GM18870 (cell line): Measurements from ENCODE around the gene TEAD3.
"Not testable (repeated sequence)": the region's sequence is repeated elsewhere in the genome, so short reads cannot be mapped to it uniquely, and the experiment has no call there.

Experiments used
- ATAC-seq: cut with Tn5 transposase; IDR thresholded peaks from one replicate; pipeline ENCODE4 v1.9.1; 2021; ENCODE audit warnings: moderate library complexity; ENCODE audit not compliant: unreplicated experiment

Gene TEAD3

DNA sequence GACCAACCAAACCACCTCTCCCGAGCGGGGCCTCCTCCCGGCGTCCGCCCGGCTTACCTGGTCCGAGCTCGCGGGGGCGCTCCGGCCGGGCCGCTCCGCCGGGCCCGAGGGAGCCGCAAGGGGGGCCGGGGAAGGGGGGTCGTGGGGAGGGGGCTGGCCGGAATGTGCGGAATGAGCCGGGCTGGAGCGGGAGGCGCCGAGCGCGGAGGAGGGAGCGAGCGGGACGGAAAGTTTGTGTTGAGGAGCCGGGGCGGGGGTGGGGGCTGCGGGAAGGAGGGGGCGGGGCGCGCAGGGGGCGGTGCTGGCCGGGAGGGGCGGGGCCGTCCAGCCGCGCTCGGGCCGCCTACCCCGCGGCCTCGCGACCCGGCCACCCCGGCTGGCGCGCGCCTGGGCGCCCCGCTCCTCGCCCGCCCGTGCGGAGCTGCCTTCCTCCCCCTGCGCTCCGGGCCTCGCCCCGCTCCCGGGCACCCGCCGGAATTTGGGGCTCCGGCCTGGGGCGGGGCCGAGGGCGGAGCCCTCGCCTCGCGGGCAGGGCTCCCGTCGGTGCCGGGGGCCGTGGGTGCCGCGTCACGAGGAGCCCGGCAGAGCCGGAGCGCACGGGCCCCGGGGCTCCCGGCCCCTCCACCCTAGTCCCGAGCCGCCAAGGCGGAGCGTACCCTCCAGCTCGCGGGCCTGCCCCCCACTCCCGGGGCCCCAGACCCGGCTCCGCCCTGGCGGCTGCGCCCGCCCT lies at the start of gene TEAD3:
Gene TEAD3 (minus strand): TSS at position 239 of the 730 bp plus-strand sequence.
- ATAC-seq = no peak

DNA sequence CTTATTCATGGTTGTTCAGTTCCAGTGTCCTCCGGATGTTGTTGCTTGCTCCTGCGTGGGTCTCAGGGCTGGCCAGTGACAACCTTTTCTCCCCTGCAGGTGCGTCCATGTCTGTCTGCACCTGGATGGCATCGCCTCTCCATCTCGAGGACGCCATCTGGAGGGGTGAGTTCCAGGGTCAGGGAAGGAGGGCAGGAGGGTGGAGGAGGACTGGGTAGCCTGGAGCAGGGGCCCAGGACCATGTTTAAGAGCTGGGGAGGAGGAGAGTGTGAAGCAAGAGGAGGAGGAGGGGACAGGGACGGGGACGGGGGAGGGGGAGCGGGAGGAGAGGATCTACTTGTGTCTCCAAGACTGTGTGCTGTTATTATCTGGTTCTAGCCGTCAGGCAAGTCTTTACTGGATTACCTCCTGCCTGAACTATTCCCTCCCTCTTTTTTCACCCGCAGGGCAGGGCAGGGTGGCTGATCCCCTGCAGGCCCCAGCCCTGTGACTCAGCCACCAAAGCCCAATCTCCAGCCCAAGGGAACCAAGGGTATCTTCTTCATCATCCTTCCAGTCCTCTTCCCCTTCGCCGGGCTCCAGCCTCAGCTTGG lies 48.0 kb upstream of the TEAD3 start:
- ATAC-seq = no peak

DNA sequence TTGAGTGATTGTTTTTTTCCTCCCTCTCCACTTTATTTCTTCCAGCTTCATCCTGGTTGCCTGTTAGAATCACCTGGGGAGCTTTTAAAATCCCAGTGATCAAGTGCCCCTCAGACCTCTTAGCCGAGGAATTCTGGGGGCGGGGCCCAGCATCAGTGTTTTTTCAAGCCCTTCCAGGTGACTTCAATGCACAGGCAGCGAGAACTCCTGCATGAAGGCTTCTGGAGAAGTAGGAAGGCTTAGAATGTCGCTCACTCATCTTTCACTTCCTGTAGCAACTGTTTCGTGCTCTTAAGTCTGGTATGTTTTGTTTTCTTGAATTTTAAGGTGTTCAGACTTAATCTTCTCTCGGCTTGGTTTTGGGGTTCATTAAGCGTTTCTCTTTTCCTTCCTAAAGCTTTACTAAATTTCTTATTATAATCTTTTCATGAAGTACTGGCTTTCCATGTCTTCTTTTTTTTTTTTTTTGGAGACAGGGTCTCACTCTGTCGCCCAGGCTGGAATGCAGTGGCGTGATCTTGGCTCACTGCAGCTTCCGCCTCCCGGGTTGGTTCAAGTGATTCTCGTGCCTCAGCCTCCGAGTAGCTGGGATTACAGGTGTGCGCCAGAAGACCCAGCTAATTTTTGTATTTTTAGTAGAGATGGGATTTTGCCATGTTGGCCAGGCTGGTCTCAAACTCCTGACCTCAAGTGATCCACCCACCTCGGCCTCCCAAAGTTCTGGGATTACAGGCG lies 46.7 kb upstream of the TEAD3 start:
- ATAC-seq = no peak

DNA sequence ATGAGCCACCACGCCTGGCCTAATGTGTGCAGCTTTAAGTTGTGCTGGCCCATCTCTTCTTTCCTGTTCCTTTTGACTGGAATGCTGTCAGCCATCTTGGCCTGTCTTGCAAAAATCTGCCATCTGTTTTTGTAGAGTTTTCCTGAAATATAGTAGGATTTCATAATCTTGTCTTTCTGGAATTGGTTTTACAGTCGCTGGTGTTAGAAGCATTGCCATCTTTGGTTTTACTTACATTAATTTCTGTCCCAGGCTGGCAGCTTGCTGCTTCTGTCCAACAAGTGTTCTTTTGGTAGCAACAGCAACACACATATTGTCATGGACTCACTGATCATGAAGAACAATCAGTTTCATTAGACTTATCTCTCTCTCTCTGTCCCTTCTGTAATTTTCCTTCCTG lies 45.0 kb upstream of the TEAD3 start:
- no peak for ATAC-seq

DNA sequence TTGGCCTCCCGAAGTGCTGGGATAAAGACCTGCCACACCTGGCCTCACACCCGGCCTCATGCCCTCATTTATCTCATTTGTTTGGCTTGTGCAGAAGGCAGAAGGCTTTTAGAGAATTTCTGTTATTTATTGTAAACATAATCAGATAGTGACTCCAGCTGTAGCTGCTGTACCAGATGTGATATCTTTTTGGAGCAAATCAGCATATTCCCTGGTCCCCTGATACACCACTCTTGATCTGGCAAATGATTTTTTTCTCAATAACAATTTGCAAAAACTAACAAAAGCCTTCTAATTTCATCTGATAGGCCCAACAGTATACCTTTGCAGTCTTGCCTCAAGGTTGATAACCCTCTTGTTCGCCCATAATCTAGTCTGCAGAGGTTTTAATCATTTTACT lies 42.3 kb upstream of the TEAD3 start:
- ATAC-seq = no peak

DNA sequence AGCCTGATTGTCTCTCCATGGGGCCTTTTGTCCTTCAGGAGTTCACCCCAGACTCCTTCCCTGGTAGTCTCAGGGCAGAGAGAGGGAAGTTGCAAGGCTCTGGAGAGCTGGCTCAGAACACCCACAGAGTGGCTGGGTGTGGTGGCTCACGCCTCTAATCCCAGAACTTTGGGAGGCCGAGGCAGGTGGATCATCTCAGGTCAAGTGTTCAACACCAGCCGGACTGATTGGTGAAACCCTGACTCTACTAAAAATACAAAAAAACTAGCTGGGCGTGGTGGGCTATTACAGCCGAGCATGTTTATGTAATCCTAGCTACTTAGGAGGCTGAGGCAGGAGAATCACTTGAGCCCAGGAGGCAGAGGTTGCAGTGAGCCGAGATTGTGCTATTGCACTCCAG lies 39.0 kb upstream of the TEAD3 start:
- not testable (repeated sequence) for ATAC-seq

DNA sequence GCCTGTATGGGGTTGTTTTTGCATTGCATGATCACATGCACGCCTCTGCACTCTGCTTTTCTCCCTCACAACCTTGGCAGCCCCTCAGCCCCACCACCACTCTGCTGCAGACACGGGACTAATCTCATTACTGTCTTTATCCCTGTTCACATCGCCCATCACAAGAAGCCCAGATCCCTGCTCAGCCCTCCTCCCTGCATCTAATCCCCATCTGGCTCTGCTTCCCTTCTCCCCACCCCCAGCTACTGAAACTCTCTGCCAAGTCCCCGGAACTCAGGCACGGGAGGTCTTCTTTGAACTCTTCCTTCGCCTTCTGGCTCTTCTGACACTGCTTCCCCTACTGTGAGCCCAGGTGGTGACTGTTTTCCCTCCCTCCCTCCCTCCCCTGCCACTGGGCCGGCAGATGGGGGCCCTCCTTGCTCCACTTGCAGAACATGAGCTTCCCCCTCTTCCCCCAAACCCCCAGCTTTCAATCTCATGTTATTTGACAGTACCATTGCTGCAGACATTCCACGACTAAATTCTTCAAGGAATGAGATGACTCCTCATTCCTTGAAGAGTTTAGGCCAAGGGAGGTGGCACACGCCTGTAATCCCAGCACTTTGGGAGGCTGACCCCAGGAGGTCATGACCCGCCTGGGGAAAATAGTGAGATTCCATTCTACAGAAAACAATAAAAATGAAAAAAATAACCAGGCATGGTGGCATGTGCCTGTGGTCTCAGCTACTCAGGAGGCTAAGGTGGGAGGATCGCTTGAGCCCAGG lies 37.7 kb upstream of the TEAD3 start:
- ATAC-seq = no peak

DNA sequence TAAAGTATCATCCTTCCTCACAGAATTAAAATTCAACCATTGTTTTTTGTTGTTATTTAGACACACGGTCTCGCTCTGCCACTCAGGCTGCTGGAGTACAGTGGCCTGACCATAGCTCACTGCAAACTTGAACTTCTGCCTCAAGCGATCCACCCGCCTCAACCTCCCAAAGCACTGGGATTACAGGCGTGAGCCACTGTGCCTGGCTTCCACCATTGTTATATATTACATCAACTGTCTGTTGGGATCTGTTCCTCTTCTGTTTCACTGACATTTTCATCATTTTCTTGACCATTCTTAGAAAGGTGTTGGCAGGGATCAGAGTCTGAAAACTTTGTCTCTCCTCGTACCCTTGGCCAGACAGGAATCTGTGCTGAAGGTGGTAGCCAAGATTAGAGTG lies 37.1 kb upstream of the TEAD3 start:
- no peak for ATAC-seq

DNA sequence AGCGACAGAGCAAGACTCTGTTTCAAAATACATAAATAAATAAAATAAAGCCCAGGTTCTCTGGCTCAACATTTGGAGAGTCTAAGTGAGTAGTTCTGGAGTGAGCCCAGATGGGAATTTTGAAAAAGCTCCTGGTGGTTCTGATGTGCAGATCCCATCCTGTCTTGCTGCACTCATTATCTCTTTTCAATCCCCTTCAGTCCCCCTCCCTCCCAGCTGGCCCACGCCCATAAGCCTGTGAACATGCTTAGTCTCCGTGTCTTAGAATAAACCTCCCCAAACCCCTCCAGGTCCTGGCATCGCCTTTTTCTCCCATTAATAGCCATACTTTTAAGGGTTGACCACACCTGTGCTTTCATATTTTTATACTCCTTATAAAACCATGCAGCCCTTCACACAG lies 35.2 kb upstream of the TEAD3 start:
- no peak for ATAC-seq

DNA sequence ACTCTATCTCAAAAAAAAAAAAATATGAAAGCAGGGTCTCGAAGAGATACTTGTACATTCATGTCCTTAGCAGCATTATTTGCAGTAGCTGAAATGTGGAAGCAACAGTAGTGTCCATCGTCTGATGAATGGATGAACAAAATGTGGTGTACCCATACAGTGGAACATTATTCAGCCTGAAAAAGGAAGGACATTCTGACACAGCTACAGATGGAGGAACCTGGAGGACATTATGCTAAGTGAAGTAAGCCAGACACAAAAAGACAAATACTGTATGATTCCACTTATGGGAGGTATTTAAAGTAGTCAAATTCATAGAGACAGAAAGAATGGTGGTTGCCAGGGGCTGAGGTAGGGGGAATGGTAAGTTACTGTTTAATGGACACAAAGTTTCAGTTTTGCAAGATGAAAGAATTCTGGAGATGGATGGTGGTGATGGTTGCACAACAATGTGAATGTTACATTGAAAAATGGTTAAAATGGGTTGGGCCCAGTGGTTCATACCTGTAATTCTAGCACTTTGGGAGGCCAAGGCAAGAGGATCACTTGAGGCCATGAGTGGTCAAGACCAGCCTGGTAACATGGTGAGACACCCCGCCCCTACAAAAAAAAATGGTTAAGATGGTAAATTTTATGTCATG lies 27.6 kb upstream of the TEAD3 start:
- no peak for ATAC-seq

DNA sequence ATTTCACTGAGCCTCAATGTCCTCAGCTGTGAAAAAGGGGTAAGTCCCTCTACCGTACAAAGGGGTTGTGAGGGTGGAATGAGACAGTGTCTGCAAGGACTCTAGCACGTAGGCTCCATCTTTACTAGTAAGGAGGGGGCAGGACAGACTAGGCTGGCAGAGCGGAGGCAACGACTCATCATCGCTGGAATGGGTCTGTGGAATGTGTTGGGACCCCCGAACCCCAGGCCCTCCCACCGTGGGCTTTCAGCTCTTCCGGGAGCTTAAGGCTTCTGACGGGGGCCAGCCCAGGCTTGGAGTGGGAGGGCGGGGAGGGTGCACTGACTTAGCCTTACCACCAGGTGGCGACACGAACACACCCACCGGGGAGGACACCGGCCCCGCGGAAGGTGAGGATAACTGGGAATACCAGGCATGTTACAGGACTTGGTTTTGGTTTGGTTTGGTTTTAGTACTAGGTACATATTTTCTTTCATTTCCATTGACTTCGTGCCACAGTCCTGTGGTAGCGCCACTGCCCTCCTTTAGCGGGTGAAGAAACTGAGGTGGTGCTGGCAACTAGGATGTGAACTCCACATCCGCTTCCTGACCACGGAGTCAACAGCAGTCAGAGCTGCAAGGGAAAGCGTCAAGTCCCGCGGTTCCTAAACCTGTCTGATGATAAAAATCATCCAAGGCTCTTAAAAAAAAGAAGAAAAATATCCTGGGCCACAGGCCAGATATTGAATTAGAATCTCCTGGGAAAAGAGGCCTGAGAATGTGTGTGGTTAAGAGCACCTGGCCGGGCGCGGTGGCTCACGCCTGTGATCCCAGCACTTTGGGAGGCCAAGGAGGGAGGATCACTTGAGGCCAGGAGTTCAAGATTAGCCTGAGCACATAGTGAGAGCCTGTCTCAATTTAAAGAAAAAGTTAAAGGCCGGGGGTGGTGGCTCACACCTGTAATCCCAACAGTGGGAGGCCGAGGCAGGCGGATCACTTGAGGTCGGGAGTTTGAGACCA lies 26.1 kb upstream of the TEAD3 start:
- no peak for ATAC-seq

DNA sequence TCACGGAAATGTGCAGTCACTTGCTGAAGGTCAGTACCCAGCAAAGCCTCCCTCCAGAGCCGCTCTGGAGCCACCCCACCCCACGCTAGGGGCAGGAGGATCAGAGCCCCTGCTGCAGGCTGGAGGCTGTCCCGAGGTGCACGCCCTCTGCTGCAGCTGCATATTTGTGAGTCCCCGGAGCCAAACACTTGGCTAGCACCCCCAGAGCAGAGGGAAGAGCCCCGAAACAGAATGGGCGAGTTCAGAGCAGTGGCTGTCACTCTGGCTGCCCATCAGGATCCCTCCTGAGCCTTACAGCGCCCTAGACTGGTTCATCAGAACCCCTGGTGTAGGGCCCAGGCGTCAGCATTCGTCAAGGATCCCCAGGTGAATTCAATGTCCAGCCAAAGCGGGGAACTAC lies 25.3 kb upstream of the TEAD3 start:
- no peak for ATAC-seq

DNA sequence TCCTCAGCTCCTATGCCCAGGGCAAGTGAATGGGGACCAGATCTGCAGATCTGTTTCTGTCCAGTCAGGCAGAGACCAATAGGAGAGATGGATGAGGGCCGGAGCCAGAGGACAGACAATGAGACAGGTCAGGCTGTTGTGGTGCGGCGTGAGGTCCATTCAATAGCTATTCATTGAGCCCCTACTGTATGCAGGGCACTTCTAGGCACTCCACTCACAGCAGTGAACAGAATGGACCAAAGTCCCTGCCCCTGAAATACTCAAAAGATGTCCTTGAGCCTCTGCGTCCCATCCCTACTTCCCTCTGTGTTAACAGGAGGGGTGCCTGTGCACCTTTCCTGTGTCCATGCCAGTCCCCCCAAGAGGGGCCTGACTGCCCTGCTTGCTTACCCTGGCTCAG lies 24.4 kb upstream of the TEAD3 start:
- no peak for ATAC-seq

DNA sequence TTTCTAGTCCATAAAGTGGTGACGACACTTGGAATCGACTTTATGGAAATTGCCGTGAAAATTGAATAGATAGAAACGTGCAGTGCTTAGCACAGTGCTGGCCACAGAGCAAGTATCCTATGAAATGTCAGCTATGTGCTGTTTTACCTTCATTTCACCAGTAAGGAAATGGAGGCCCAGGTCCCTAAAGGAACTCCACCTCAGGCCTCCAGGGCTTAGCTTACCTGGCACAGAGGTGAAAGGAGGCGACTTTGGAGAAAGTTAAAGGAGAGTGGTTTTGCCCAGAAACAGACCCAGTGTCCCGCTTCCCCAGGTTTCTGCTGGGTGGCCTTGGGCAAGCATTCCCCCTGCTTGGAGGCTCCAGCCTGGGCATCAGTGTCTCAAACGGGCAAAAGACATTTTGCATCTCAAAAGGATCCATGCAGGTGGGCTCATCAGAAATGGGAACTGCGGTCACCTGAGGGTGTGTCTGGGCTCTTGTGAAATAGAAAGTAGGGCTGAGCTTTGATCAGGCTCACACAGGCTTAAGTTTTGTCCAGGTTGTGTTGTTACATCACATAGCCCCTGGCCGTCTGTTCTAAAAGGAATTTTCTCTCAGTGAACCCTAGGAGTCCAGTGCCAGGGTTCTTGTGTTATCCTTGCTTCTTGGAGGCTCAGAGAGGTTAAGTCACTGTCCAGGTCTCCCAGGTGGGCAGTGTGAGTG lies 22.6 kb upstream of the TEAD3 start:
- no peak for ATAC-seq

DNA sequence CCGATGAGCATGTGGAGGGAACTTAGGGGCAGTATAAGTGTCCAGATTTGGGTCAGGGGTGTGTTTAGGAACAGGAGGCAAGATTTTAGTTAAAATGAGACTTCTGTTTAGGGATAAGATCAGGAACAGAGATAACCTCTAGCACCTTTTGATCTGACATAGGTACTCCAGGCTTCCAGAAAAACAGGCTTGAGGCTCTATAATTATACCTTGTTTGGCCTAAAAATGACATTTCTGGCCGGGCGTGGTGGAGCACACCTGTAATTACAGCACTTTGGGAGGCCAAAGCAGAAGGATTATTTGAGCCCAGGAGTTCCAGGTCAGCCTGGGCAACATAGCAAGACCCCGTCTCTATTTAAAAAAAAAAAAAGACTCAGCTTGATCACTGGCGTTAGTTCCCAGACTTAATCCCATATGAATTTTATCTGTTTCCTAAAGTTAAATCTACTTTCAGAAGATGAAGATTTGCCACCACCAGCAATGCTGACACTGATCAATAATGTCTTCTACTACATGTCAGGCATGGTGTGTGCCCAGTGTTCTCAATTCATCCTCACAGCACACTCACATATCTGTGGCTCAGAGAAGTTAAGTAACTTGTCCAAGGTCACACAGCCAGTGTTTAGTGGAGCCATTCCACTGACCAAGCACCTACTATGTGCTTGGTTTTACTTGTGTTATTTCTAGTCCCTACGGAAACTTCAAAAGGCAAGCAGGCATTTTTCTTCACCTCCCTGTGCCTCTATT lies 21.9 kb upstream of the TEAD3 start:
- ATAC-seq = no peak

DNA sequence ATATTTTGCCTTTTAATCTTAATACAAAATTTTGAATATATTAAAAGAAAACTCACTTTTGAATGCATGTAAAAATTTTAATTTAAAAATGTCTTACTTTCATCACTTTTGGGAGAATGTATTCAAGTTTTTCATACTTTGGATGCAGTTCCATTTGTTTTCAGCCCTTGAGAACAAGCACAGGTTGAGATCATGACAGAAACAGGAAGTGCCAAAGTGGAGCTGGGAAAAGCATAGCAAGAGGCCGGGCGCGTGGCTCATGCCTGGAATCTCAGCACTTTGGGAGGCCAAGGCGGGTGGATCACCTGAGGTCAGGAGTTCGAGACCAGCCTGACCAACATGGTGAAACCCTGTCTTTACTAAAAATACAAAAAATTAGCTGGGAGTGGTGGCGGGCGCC lies 21.1 kb upstream of the TEAD3 start:
- ATAC-seq = not testable (repeated sequence)

DNA sequence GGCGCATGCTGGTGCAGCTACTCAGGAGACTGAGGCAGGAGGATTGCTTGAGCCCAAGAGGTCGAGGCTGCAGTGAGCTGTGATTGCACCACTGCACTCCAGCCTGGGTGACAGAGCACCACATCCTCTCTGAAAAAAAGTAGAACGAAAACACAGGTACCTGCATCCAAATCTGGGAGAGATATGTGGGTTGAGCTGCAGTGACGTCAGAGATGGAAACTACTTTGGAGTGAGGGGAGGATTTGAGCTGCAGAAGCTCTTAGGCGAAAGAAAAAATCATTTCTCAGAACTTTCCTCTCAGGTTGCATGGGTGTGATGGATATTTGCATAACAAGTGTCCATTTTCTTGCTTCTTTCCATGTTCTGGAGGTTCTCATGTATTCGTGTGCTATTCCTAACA lies 19.8 kb upstream of the TEAD3 start:
- no peak for ATAC-seq

DNA sequence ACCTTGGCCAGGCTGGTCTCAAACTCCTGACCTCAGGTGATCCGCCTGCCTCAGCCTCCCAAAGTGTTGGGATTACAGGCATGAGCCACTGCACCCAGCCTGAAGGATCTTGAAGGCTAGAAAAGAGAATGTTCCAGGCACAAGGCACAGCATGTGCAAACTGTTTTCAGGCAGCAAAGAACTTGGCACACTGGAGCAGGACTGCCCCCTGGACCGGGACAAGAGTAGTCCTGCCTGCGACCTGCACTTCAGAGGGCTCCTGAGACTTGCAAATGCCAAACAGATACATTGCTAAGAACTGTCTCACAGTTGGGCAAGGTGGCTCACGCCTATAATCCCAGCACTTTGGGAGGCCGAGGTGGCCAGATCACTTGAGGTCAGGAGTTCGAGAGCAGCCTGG lies 19.1 kb upstream of the TEAD3 start:
- ATAC-seq = not testable (repeated sequence)
